BE2C (cell line): ENCODE results near the gene SBK2.

ENCODE experiments used
- DNase-seq: peaks from one replicate; pipeline ENCODE4 v3.0.0-alpha.2; 2020
- H3K27me3 ChIP-seq: fragments of 250-450 bp; sonication (Bioruptor Pico); 2 replicates; pipeline ENCODE4 v1.5.1; 2020; ENCODE audit warnings: mild to moderate bottlenecking
- H3K36me3 ChIP-seq: fragments of 250-450 bp; sonication (Bioruptor Pico); 2 replicates; pipeline ENCODE4 v1.5.1; 2020; ENCODE audit warnings: mild to moderate bottlenecking
- H3K4me1 ChIP-seq: fragments of 250-450 bp; sonication (Bioruptor Pico); 2 replicates; pipeline ENCODE4 v1.5.1; 2020
- H3K4me3 ChIP-seq: 2 replicates; pipeline ENCODE4 v1.5.1; 2011; ENCODE audit warnings: low read depth, low read length
- H3K9me3 ChIP-seq: fragments of 250-450 bp; sonication (Bioruptor Pico); 2 replicates; pipeline ENCODE4 v1.5.1; 2020
- TF ChIP-seq, protein P1 (sequence below): IDR thresholded peaks from 2 replicates; pipeline ENCODE4 v1.5.1; 2012; ENCODE audit warnings: mild to moderate bottlenecking, low read depth, low read length

The SBK2 gene

DNA sequence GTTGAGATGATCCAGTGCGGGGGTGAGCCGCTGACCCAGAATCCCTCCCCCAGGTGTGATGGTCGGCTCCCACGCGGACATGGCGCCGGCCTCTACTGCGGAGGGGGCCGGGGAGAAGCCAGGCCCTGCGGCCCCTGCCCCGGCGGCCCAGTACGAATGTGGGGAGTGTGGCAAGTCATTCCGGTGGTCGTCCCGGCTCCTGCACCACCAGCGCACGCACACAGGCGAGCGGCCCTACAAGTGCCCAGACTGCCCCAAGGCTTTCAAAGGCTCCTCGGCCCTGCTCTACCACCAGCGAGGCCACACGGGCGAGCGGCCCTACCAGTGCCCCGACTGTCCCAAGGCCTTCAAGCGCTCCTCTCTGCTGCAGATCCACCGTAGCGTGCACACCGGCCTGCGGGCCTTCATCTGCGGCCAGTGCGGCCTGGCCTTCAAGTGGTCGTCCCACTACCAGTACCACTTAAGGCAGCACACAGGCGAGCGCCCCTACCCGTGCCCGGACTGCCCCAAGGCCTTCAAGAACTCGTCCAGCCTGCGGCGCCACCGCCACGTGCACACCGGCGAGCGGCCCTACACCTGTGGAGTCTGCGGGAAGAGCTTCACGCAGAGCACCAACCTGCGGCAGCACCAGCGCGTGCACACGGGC, 55.7 kb downstream of the SBK2 start:
- H3K27me3 ChIP-seq = no peaks in the 10 kb centered on the region
- TF ChIP-seq, protein P1, sequence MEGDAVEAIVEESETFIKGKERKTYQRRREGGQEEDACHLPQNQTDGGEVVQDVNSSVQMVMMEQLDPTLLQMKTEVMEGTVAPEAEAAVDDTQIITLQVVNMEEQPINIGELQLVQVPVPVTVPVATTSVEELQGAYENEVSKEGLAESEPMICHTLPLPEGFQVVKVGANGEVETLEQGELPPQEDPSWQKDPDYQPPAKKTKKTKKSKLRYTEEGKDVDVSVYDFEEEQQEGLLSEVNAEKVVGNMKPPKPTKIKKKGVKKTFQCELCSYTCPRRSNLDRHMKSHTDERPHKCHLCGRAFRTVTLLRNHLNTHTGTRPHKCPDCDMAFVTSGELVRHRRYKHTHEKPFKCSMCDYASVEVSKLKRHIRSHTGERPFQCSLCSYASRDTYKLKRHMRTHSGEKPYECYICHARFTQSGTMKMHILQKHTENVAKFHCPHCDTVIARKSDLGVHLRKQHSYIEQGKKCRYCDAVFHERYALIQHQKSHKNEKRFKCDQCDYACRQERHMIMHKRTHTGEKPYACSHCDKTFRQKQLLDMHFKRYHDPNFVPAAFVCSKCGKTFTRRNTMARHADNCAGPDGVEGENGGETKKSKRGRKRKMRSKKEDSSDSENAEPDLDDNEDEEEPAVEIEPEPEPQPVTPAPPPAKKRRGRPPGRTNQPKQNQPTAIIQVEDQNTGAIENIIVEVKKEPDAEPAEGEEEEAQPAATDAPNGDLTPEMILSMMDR = no peak
- peaks cover 6% of the 10 kb centered on the region for H3K4me1 ChIP-seq

DNA sequence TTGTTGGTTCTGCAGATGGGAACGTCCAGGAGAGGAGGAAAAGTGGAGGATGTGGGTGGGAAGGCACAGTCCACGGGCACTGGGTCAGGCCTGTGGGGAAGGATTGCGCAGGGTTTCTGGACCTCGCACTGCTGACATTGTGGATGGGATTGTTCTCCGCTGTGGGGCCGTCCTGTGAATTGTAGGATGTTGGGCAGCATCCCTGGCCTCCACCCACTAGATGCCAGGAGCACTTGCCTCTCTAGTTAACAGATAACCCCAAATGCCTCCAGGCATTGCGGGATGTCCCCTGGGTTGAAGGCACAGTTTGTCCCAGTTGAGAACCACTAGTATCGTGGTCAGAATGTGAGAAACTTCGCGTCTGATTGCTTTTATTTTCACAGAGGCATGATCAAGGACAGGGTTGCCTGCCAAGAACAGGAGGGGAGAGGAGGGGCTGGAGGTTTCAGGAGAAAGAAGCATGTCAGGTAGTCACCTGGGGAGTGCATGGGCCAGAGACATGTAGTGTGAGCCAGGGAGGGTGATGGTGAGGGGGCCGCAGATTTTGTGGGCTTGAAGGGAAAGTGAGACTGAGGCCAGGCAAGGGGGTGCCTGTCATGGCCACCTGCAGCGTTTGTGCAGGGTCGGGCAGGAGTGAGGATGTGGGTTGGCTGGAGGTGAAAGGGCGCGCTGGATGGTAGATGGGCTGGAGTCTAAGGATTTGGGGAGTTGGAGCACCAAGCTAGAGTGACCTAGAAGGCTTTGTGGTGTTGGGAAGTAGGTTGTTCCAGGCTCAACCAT, 57.3 kb downstream of the SBK2 start:
- Histone ChIP-seq H3K4me3 (no peak overlapping the region), H3K36me3 (peaks cover 6% of the 10 kb centered on the region; the same call in 1 of the 2 replicates), H3K4me1 (peaks cover 10% of the 10 kb centered on the region), H3K27me3 (no peaks in the 10 kb centered on the region), H3K9me3 (no peaks in the 10 kb centered on the region; the same call in 1 of the 2 replicates)
- TF ChIP-seq, protein P1 = no peak
- no peak for DNase-seq

More for the DNA sequence above, 55.7 kb downstream of the SBK2 start:
- Histone ChIP-seq H3K9me3 (no peaks in the 10 kb centered on the region), H3K36me3 (peaks cover 6% of the 10 kb centered on the region; the same call in 1 of the 2 replicates), H3K4me3 (no peak overlapping the region)
- DNase-seq = no peak

DNA sequence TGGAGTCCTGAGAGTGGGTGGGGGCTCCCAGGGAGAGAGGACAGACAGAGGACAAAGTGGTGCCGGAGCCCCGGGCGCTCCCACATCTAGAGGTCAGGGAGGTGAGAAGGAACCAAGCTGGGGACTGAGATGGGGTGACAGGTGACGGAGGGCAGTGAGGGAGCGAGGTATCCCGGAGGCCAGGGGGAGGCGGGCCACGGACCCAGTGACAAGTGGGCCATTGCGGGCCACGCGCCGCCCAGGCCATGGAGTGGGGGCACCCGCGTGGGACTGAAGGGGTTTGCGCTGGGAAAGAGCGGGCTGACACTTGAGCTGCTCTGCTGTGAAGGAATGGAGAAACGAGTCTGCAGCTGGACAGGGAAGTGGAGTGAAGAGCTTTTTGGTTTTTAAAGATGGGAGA, 57.9 kb downstream of the SBK2 start:
- Histone ChIP-seq H3K4me3 (no peak overlapping the region), H3K27me3 (no peaks in the 10 kb centered on the region), H3K4me1 (peaks cover 5% of the 10 kb centered on the region), H3K36me3 (peaks cover 6% of the 10 kb centered on the region; the same call in 1 of the 2 replicates), H3K9me3 (no peaks in the 10 kb centered on the region; the same call in 1 of the 2 replicates)
- peak; percentile 9 for DNase-seq
- TF ChIP-seq, protein P1 = no peak
